OCI-LY3 (cell line): ENCODE results near the gene SULT1A3.
"Not testable (repeated sequence)": the region's sequence is repeated elsewhere in the genome, so short reads cannot be mapped to it uniquely, and the experiment has no call there.

Experiments used
- EZH2phosphoT487 ChIP-seq: fragments of 200-600 bp; shearing (Covaris generic); IDR thresholded peaks from 2 replicates; pipeline ENCODE4 v1.6.1; 2018; ENCODE audit warnings: antibody characterized with exemption, mixed run types, low read depth
- TF ChIP-seq, protein P1 (sequence below): fragments of 200-600, 300-600 bp; sonication (generic); IDR thresholded peaks from 2 replicates; pipeline ENCODE4 v1.5.1; 2014; ENCODE audit warnings: antibody characterized with exemption, low read length, low read depth

DNA sequence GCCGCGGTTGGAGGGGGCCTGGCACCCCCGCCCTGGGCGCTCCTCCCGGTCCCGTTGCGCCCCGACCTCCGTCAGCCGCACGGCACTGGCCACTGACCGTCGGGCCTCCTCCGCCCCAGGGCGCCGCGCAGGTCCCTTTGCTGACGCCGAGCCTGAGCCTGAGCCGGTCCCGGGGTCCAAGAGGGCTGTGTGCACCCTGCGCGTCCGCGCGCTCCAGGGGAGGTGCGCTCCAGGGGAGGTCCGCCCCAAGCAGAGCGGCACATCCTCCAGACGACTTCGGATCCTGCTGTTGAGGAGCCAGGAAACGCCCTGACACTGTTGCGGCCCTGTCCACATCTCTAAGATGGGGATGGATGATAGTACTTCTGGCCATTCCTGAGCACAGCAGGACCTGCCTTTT, 7.2 kb downstream of the SULT1A3 start:
- TF ChIP-seq, protein P1, sequence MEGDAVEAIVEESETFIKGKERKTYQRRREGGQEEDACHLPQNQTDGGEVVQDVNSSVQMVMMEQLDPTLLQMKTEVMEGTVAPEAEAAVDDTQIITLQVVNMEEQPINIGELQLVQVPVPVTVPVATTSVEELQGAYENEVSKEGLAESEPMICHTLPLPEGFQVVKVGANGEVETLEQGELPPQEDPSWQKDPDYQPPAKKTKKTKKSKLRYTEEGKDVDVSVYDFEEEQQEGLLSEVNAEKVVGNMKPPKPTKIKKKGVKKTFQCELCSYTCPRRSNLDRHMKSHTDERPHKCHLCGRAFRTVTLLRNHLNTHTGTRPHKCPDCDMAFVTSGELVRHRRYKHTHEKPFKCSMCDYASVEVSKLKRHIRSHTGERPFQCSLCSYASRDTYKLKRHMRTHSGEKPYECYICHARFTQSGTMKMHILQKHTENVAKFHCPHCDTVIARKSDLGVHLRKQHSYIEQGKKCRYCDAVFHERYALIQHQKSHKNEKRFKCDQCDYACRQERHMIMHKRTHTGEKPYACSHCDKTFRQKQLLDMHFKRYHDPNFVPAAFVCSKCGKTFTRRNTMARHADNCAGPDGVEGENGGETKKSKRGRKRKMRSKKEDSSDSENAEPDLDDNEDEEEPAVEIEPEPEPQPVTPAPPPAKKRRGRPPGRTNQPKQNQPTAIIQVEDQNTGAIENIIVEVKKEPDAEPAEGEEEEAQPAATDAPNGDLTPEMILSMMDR: not testable (repeated sequence)
- TF ChIP-seq EZH2phosphoT487: not testable (repeated sequence)
